Measurements from ENCODE around the gene EBI3. TPM values are rescaled to one million over a fixed set of nuclear protein-coding genes. Genes with fewer than 3 reads are reported as not detected.

Gene EBI3
- total RNA-seq, 1 experiment from 2014 or later, result 1.5 TPM

DNA sequence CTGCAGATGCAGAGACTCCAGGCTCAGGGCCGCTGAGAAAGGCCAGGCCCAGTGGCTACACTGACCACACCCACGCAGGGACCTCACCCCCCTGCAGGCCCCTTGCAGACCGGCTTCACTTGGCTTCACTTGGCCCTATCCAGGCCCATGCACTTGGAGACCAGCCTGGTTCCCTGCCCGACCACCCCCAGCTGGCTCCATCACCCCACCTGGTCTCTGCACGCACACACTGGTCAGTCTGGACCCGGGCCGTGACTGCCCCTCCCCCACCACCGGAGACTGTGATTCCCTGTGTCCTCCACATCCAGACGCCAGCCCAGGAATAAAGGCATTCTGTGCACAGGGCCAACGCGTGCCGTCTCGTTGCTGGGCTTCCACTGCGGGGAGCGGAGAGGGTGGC is 4.9 kb upstream of the EBI3 start:
- no peak overlapping the region for H3K4me3 ChIP-seq (ENCODE audit: low read depth, low read length, poor library complexity, severe bottlenecking)
- no peak overlapping the region for H3K27ac ChIP-seq (ENCODE audit: low read depth, low read length, poor library complexity, severe bottlenecking)
- DNase-seq (ENCODE audit: low spot score), result no peak
- H3K27me3 ChIP-seq (replicated peaks; ENCODE audit: insufficient read depth, low read depth, low read length, poor library complexity), result no peaks in the 10 kb centered on the region
- no TSS peak for BruUV-seq (replicated peaks)
- intact Hi-C loops (cut with micrococcal nuclease; ENCODE audit: unreplicated experiment), result no loop called here
- ChIA-PET POLR2A (ENCODE audit: low non-redundant PET) (no interaction called here), CTCF (interaction anchor here (0.9 kb wide), 1 partner anchor 17 kb away, joined by 3 read pairs; no protein-coding TSS in a partner anchor)
- peaks cover 7% of the 10 kb centered on the region for H3K4me1 ChIP-seq (ENCODE audit: insufficient read depth, low read length, poor library complexity, severe bottlenecking)
- TF ChIP-seq EZH2 (IDR thresholded peaks at IDR 0.05; ENCODE audit: borderline replicate concordance, low read depth, low read length, poor library complexity, severe bottlenecking), result no peak
- TF ChIP-seq, protein P1, sequence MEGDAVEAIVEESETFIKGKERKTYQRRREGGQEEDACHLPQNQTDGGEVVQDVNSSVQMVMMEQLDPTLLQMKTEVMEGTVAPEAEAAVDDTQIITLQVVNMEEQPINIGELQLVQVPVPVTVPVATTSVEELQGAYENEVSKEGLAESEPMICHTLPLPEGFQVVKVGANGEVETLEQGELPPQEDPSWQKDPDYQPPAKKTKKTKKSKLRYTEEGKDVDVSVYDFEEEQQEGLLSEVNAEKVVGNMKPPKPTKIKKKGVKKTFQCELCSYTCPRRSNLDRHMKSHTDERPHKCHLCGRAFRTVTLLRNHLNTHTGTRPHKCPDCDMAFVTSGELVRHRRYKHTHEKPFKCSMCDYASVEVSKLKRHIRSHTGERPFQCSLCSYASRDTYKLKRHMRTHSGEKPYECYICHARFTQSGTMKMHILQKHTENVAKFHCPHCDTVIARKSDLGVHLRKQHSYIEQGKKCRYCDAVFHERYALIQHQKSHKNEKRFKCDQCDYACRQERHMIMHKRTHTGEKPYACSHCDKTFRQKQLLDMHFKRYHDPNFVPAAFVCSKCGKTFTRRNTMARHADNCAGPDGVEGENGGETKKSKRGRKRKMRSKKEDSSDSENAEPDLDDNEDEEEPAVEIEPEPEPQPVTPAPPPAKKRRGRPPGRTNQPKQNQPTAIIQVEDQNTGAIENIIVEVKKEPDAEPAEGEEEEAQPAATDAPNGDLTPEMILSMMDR (conservative IDR thresholded peaks at IDR 0.05; ENCODE audit: low read depth, low read length), result no peak
- H3K36me3 ChIP-seq (ENCODE audit: insufficient read depth, low read length, poor library complexity, severe bottlenecking), result no peaks in the 10 kb centered on the region
- no peaks in the 10 kb centered on the region for H3K9me3 ChIP-seq (ENCODE audit: low read depth, low read length, poor library complexity, severe bottlenecking)

DNA sequence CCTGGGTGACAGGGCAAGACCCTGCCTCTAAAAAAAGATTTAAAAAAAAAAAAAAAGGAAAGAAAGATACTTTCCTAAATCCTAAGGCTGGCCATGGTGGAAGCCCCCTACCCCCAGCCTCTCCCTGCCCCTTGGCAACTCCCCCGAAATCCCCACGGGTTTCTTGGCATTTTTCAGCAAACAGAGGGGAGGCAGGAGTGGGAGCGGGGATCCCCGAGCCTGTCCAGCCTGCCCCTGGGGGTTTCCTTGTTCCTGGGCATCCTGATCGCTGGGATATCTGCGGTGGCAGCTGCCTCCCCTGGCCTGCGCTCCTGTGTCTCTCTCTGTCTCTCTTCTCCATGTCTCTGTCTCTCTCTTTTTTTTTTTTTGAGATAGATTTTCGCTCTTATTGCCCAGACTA is 3.4 kb upstream of the EBI3 start:
- Histone ChIP-seq H3K27ac (ENCODE audit: low read depth, low read length, poor library complexity, severe bottlenecking) (no peak overlapping the region), H3K9me3 (ENCODE audit: low read depth, low read length, poor library complexity, severe bottlenecking) (no peaks in the 10 kb centered on the region), H3K4me3 (ENCODE audit: low read depth, low read length, poor library complexity, severe bottlenecking) (no peak overlapping the region), H3K4me1 (ENCODE audit: insufficient read depth, low read length, poor library complexity, severe bottlenecking) (peaks cover 7% of the 10 kb centered on the region), H3K27me3 (replicated peaks; ENCODE audit: insufficient read depth, low read depth, low read length, poor library complexity) (no peaks in the 10 kb centered on the region), H3K36me3 (ENCODE audit: insufficient read depth, low read length, poor library complexity, severe bottlenecking) (no peaks in the 10 kb centered on the region)
- BruUV-seq (replicated peaks), result no TSS peak
- intact Hi-C loops (cut with micrococcal nuclease; ENCODE audit: unreplicated experiment), result no loop called here
- POLR2A ChIA-PET (ENCODE audit: low non-redundant PET), result no interaction called here
- no peak for DNase-seq (ENCODE audit: low spot score)
- CTCF ChIA-PET, result interaction anchor here (0.6 kb wide), 1 partner anchor 126 kb away, joined by 3 read pairs; no protein-coding TSS in a partner anchor
- TF ChIP-seq EZH2 (IDR thresholded peaks at IDR 0.05; ENCODE audit: borderline replicate concordance, low read depth, low read length, poor library complexity, severe bottlenecking), result no peak
- TF ChIP-seq, protein P1 (conservative IDR thresholded peaks at IDR 0.05; ENCODE audit: low read depth, low read length), result no peak

DNA sequence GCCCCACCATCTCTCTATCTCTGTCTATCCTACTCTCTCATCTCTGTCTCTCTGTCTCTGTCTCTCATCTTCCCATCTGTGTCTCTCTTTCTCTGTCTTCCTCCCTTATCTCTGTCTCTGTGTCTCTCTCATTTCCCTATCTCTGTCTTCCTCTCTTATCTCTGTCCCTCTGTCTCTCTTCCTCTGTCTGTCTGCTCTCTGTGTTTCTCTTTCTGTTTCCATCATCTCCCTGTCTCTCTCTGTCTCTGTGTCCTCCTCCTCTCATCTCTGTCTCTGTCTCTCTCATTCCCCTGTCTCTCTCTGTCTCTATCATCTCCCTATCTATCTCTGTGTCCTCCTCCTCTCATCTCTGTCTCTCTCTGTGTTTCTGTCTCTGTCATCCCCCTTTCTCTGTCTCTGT is 1.6 kb upstream of the EBI3 start:
- no peak for DNase-seq (ENCODE audit: low spot score)
- Histone ChIP-seq H3K4me1 (ENCODE audit: insufficient read depth, low read length, poor library complexity, severe bottlenecking) (peaks cover 7% of the 10 kb centered on the region), H3K27me3 (replicated peaks; ENCODE audit: insufficient read depth, low read depth, low read length, poor library complexity) (no peaks in the 10 kb centered on the region), H3K27ac (ENCODE audit: low read depth, low read length, poor library complexity, severe bottlenecking) (no peak overlapping the region), H3K9me3 (ENCODE audit: low read depth, low read length, poor library complexity, severe bottlenecking) (no peaks in the 10 kb centered on the region), H3K4me3 (ENCODE audit: low read depth, low read length, poor library complexity, severe bottlenecking) (no peak overlapping the region), H3K36me3 (ENCODE audit: insufficient read depth, low read length, poor library complexity, severe bottlenecking) (no peaks in the 10 kb centered on the region)
- POLR2A ChIA-PET (ENCODE audit: low non-redundant PET), result no interaction called here
- no TSS peak for BruUV-seq (replicated peaks)
- CTCF ChIA-PET, result no interaction called here
- intact Hi-C loops (cut with micrococcal nuclease; ENCODE audit: unreplicated experiment), result no loop called here
- TF ChIP-seq, protein P1 (conservative IDR thresholded peaks at IDR 0.05; ENCODE audit: low read depth, low read length), result no peak
- TF ChIP-seq EZH2 (IDR thresholded peaks at IDR 0.05; ENCODE audit: borderline replicate concordance, low read depth, low read length, poor library complexity, severe bottlenecking), result no peak
